RWPE1 (cell line): ENCODE results near the gene FLT4.

Experiments
- CTCF ChIA-PET: fragments of 350-600 bp; sonication (Branson Sonifier 250); formaldehyde crosslinking; extraction: SDS; loops from one replicate; lab custom pipeline; 2021; lab: Yijun Ruan, JAX
- POLR2A ChIA-PET: fragments of 400-600 bp; formaldehyde crosslinking; extraction: SDS; loops from one replicate; lab custom pipeline; 2020; ENCODE audit warnings: antibody characterized with exemption; ENCODE audit not compliant: low non-redundant PET; lab: Yijun Ruan, JAX
- DNase-seq: peaks from one replicate; pipeline ENCODE4 v3.0.0; 2012; ENCODE audit warnings: low spot score
- H3K27ac ChIP-seq: fragments of 450-650 bp; 2 replicates; pipeline ENCODE4 v1.5.1; 2017
- TF ChIP-seq, protein P1 (sequence below): fragments of 450-650 bp; conservative IDR thresholded peaks from 2 replicates; pipeline ENCODE4 v1.5.1; 2017; ENCODE audit warnings: low read depth, mild to moderate bottlenecking

The FLT4 gene

DNA sequence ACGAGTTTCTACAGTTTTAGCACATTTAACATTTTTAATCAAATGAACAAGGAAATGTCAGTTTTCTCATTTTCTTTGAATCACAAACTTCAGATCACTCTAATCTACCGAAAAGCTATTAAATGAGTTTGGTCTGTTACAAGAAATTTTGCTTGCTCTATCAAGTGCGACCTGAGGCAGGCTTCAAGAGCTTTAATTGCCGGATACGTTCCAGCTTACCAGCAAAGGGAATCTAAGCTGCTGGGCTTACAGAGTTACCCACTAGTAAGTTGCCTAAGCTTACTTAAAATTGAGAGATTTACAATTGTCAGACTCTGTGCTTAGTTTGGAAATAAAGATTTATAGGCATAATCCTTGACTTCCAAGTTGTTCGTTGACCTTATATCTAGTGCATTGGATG is 68.7 kb downstream of the FLT4 start:
- DNase-seq: no peak
- POLR2A ChIA-PET: no interaction called here
- no peak overlapping the region for H3K27ac ChIP-seq
- TF ChIP-seq, protein P1, sequence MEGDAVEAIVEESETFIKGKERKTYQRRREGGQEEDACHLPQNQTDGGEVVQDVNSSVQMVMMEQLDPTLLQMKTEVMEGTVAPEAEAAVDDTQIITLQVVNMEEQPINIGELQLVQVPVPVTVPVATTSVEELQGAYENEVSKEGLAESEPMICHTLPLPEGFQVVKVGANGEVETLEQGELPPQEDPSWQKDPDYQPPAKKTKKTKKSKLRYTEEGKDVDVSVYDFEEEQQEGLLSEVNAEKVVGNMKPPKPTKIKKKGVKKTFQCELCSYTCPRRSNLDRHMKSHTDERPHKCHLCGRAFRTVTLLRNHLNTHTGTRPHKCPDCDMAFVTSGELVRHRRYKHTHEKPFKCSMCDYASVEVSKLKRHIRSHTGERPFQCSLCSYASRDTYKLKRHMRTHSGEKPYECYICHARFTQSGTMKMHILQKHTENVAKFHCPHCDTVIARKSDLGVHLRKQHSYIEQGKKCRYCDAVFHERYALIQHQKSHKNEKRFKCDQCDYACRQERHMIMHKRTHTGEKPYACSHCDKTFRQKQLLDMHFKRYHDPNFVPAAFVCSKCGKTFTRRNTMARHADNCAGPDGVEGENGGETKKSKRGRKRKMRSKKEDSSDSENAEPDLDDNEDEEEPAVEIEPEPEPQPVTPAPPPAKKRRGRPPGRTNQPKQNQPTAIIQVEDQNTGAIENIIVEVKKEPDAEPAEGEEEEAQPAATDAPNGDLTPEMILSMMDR: no peak
- CTCF ChIA-PET: interaction anchor here (0.5 kb wide), 1 partner anchor 43 kb away, joined by 4 read pairs; no protein-coding TSS in a partner anchor

DNA sequence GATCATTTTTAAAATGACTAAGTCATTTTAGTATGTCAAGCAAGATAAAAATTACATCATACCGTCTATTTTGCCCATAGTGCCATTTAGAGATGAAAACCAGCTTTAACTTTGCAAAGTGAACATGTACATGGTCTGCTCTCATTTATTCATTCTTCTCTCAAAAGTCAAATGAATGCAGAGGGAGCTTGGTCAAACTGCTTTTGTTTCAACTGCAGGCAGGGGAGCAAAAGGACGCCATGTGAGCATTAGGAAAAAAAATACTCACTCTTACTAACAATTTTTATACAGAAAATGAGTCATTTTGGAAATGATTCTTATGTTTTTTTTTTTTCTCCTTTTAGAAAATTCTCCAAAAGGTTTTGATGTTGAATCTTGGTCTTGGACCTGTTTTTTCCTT is 73.8 kb downstream of the FLT4 start:
- CTCF ChIA-PET: interaction anchor here (0.6 kb wide), 3 partner anchors 12 to 776 kb away, joined by 3 to 4 read pairs (median 4); no protein-coding TSS in a partner anchor
- no peak overlapping the region for H3K27ac ChIP-seq
- POLR2A ChIA-PET: no interaction called here
- no peak for DNase-seq
- TF ChIP-seq, protein P1: no peak

- ChIA-PET CTCF (interaction anchor here (0.6 kb wide), 1 partner anchor 64 kb away, joined by 3 read pairs; no protein-coding TSS in a partner anchor), POLR2A (no interaction called here)
These were observed 80.5 kb downstream of the FLT4 start for GRCh38 chr5:180568914-180569313.

GRCh38 chr5:180563994-180564393 is 85.4 kb downstream of the FLT4 start:
- POLR2A ChIA-PET: no interaction called here
- CTCF ChIA-PET: no interaction called here
- no peak overlapping the region for H3K27ac ChIP-seq
- DNase-seq: no peak
- TF ChIP-seq, protein P1: no peak

More at GRCh38 chr5:180568914-180569313, 80.5 kb downstream of the FLT4 start:
- H3K27ac ChIP-seq: no peak overlapping the region
- TF ChIP-seq, protein P1: no peak
- DNase-seq: no peak

DNA sequence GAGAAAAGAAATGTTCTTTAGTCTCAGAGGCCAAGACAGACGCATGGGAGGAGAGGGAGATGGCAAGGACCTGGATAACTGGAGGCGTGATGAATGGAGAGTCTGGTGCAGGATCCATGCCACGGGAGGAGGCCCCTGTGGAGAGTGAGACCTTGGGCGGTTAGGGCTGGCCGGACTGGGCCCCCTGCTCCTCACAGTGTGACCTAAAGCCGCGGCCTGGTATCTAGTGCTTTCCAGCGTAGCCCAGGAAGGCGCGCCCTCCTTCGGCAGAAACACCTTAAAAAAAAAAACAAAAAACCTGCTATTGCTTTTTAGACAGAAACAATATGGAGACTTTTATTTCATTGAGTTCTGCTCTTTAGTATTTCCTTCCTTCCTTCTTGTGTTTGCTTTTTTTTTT is 91.2 kb downstream of the FLT4 start:
- no peak for DNase-seq
- TF ChIP-seq, protein P1: no peak
- ChIA-PET CTCF (interaction anchor here (0.6 kb wide), 1 partner anchor 243 kb away, joined by 3 read pairs; no protein-coding TSS in a partner anchor), POLR2A (no interaction called here)
- H3K27ac ChIP-seq: no peak overlapping the region

DNA sequence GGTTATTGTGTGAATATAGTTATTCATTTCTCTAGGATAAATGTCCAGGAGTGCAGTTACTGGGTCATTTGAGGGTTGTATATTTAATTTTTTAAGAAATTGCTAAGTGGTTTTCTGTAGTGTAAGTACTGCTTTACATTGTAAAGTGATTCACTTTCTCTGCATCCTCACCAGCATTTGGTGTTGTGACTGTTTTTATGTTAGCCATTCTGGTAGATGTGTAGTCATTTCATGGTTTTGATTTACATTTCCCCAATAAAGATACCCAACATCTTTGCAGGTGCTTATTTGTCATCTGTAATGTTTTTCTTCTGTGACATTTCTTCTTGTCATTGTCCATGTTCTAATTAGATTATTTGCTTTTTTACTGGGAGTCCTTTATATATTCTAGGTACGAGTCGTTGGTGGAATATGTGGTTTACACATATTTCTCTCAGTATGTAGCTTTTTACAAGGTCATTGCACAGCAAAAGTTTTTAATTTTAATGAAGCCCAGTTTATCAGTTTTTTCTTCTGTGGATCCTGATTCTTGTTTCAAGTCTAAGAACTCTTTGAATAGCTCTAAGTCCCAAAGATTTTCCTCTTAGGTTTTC is 92.1 kb downstream of the FLT4 start:
- POLR2A ChIA-PET: no interaction called here

More for the DNA sequence above, 92.1 kb downstream of the FLT4 start:
- no peak overlapping the region for H3K27ac ChIP-seq
- no peak for DNase-seq
- CTCF ChIA-PET: interaction anchor here (0.6 kb wide), 1 partner anchor 25 kb away, joined by 3 read pairs; no protein-coding TSS in a partner anchor
- TF ChIP-seq, protein P1: no peak
